ENCODE data around the gene MYOT. TPM values are rescaled to one million over a fixed set of nuclear protein-coding genes. Genes with fewer than 3 reads are reported as not detected.

MYOT gene
- total RNA-seq, 1 donor from 2014 or later, result not detected

- DNase-seq (ENCODE audit: low read depth), result no peak
- no peaks in the 10 kb centered on the region for H3K36me3 ChIP-seq (ENCODE audit: control insufficient read depth, insufficient read depth, low read length)
- H3K4me3 ChIP-seq (ENCODE audit: low read depth, low read length), result no peak overlapping the region
- FAIRE-seq, result no peak
- TF ChIP-seq, protein P1, sequence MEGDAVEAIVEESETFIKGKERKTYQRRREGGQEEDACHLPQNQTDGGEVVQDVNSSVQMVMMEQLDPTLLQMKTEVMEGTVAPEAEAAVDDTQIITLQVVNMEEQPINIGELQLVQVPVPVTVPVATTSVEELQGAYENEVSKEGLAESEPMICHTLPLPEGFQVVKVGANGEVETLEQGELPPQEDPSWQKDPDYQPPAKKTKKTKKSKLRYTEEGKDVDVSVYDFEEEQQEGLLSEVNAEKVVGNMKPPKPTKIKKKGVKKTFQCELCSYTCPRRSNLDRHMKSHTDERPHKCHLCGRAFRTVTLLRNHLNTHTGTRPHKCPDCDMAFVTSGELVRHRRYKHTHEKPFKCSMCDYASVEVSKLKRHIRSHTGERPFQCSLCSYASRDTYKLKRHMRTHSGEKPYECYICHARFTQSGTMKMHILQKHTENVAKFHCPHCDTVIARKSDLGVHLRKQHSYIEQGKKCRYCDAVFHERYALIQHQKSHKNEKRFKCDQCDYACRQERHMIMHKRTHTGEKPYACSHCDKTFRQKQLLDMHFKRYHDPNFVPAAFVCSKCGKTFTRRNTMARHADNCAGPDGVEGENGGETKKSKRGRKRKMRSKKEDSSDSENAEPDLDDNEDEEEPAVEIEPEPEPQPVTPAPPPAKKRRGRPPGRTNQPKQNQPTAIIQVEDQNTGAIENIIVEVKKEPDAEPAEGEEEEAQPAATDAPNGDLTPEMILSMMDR (IDR thresholded peaks at IDR 0.05; ENCODE audit: insufficient read depth, low read length, severe bottlenecking), result no peak
- H3K27me3 ChIP-seq (ENCODE audit: control insufficient read depth, insufficient read depth, low read length), result no peaks in the 10 kb centered on the region
Observed at GRCh38 chr5:137891849-137892248, 24.2 kb downstream of the MYOT start.

DNA sequence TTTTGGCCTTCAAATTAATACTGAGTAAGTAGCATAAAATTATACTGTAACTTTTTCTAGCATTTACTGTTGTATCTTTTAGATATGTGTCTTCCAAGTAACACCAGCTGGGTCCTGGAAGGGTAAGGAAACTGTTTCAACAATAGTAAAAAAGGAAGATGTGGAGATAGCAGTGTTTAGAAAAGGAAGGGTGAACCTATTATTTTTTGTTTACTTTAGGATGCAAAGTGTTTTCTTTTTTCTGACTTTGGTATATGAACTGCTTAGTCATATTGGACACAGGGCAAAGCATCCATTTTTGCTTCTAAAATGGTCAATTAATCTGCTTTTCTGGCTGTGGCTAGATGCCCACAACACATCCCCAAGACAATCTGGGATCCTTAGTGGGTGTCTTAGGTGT lies 26.9 kb downstream of the MYOT start:
- FAIRE-seq, result no peak
- no peak overlapping the region for H3K4me3 ChIP-seq (ENCODE audit: low read depth, low read length)
- no peaks in the 10 kb centered on the region for H3K36me3 ChIP-seq (ENCODE audit: control insufficient read depth, insufficient read depth, low read length)
- TF ChIP-seq, protein P1 (IDR thresholded peaks at IDR 0.05; ENCODE audit: insufficient read depth, low read length, severe bottlenecking), result no peak
- no peaks in the 10 kb centered on the region for H3K27me3 ChIP-seq (ENCODE audit: control insufficient read depth, insufficient read depth, low read length)
- no peak for DNase-seq (ENCODE audit: low read depth)

DNA sequence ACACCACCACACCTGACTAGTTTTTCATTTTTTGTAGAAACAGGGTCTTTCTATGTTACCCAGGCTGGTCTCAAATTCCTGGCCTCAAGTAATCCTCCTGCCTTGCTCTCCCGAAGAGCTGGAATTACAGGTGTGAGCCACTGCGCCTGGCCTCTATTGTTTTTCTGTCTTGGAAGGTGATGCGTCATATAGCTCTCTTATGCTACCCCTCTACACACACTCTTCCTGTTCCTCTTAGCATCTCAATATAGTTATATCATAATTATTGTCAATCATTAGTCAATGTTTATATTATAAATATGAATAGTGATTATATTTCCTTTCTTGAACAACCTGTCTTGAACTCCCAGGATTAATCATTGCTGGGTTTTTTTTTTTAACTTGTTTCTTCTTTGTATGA lies 28.9 kb downstream of the MYOT start:
- Histone ChIP-seq H3K27me3 (ENCODE audit: control insufficient read depth, insufficient read depth, low read length) (no peaks in the 10 kb centered on the region), H3K36me3 (ENCODE audit: control insufficient read depth, insufficient read depth, low read length) (no peaks in the 10 kb centered on the region), H3K4me3 (ENCODE audit: low read depth, low read length) (no peak overlapping the region)
- FAIRE-seq (no peak), DNase-seq (ENCODE audit: low read depth) (peak; percentile 44)
- TF ChIP-seq, protein P1 (IDR thresholded peaks at IDR 0.05; ENCODE audit: insufficient read depth, low read length, severe bottlenecking), result no peak

DNA sequence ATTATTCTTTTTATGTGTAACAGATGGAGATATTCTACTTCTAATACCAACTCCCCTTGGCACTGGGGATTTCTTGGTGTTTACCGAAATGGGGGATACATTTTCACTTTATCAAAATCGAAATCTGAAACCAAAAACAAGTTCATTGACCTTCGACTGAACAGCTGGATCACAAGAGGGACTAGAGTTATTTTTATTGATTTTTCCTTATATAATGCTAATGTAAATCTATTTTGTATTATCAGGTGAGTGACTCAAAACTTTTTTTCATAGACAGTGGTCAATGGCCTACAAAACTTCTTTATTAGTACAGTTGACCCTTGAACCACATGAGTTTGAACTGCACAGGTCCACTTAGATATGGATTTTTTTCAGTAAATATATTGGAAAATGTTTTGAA lies 31.8 kb downstream of the MYOT start:
- no peak for FAIRE-seq

GRCh38 chr5:137901011-137901817 lies 33.6 kb downstream of the MYOT start:
- FAIRE-seq (no peak), DNase-seq (ENCODE audit: low read depth) (no peak)
- Histone ChIP-seq H3K36me3 (ENCODE audit: control insufficient read depth, insufficient read depth, low read length) (no peaks in the 10 kb centered on the region), H3K27me3 (ENCODE audit: control insufficient read depth, insufficient read depth, low read length) (no peaks in the 10 kb centered on the region), H3K4me3 (ENCODE audit: low read depth, low read length) (no peak overlapping the region)
- TF ChIP-seq, protein P1 (IDR thresholded peaks at IDR 0.05; ENCODE audit: insufficient read depth, low read length, severe bottlenecking), result no peak

More for the DNA sequence above, 31.8 kb downstream of the MYOT start:
- Histone ChIP-seq H3K36me3 (ENCODE audit: control insufficient read depth, insufficient read depth, low read length) (no peaks in the 10 kb centered on the region), H3K27me3 (ENCODE audit: control insufficient read depth, insufficient read depth, low read length) (no peaks in the 10 kb centered on the region), H3K4me3 (ENCODE audit: low read depth, low read length) (no peak overlapping the region)
- TF ChIP-seq, protein P1 (IDR thresholded peaks at IDR 0.05; ENCODE audit: insufficient read depth, low read length, severe bottlenecking), result no peak
- no peak for DNase-seq (ENCODE audit: low read depth)

All from bronchial epithelial cell (primary cell).